H1 (cell line): ENCODE data around the gene RHOBTB1. TPM values are rescaled to one million over a fixed set of nuclear protein-coding genes. Genes with fewer than 3 reads are reported as not detected.

Experiments used
- E2F6 ChIP-seq: IDR thresholded peaks from 2 replicates; pipeline ENCODE4 v1.6.1; 2012; ENCODE audit warnings: inconsistent platforms
- EP300 ChIP-seq, 2 experiments: IDR thresholded peaks; 1 replicate in 1 of 2; 2 replicates in 1 of 2; pipeline ENCODE4 v1.6.1; 2011 to 2012; ENCODE audit warnings: low read depth in 2 of 2, low read length in 2 of 2, mild to moderate bottlenecking in 2 of 2, borderline replicate concordance in 1 of 2, inconsistent platforms in 1 of 2, moderate library complexity in 1 of 2
- polyA plus RNA-seq, 7 experiments: library from polyadenylated mRNA; depleted of rRNA in 3 of 7; stranded (reverse) in 5 of 7; unstranded in 2 of 7; fragments of >200 nt in 5 of 7; fragments of 200-250 nt in 2 of 7; gene quantifications; 1 replicate in 5 of 7; 2 replicates in 1 of 7; 4 replicates in 1 of 7; pipeline versions ENCODE4 v1.2.1 to v1.2.3, GENCODE V29; 2011 to 2013; ENCODE audit warnings: missing spikeins in 2 of 7, mixed read lengths in 2 of 7
- total RNA-seq: library from RNA; stranded (reverse); fragmentation: NEBNext Ultra II Directional; extraction: Animal tissue kit (Norgen Biotek cat#: 25700); gene quantifications from 2 replicates; pipeline ENCODE4 v1.2.1, GENCODE V29; 2021

The RHOBTB1 gene
- total and polyA plus RNA-seq, 2 of the 8 experiments (the other 6 are each of a cell fraction or from before 2014, with no cell fraction given) = 6.1 to 7.4 TPM

GRCh38 chr10:60978287-60979115 is 34.5 kb upstream of the RHOBTB1 start (continued):
- TF ChIP-seq E2F6 (no peak), EP300 (IDR thresholded peaks at IDR 0.05; ENCODE audit: borderline replicate concordance in 1 of 2, low read depth in 2 of 2, low read length in 2 of 2) (no peak)
